Stimulated activated CD8-positive, alpha-beta memory T cell treated with anti-CD3 and anti-CD28 coated beads, Interleukin-15, amount 100 ng/mL, for 1 hour (primary cell): Measurements from ENCODE around the gene CBLN3.

Source experiments
- DNase-seq: peaks from one replicate; pipeline ENCODE4 v3.0.0-alpha.2; 2020; ENCODE audit warnings: low read depth

The CBLN3 gene

DNA sequence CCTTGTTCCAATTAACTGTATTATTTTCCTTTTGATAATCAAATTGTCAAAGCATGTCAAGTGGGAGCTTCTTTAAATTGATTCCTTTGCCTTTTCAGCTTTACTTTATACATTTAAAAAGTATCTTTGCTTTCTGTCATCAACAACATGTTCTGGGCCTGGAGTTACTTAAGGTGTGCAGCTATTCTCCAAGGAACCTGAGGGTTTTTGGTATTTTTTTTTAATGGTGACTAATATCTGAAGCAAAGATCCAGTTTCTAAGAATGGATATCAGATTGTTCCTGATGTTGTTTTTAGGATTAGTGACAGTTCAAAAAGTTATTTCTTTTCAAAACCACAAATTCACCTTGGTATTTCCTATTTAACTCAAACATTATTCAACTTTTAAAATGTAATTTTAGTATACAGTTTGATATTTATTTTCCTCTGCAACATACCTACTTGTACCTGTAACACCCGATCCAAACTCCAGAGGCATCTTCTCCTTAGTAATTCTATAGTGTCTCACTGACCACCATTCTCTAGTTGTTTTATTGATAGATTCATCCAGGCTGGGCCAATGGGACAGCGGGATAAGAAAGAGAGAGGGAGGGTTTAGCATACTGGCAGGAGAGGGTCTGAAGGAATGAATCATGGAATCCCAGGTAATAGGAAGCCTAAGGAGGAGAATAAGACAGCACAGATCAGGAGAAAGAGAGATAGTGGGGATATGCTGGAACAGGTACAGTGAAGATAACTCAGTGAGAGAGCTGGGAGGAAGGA is 3.1 kb downstream of the CBLN3 start:
- DNase-seq = no peak

DNA sequence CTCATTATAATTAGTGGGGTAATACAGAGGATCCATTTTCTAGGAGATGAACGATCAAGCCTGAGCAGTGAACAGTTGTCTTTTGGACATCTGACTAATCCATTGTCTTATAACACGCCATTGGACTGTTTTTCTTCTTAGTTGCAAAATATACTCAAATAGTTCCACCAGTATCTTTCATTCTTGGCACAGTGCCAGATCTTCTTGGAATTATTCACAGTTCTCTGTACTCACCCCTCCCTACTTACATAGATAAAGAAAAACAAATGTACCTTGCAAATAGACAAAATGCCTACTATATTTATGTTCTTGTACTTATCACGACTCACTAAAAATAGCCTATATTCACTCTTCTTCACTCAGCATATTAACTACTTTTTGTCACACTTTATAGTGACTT is 3.8 kb downstream of the CBLN3 start:
- DNase-seq = no peak

DNA sequence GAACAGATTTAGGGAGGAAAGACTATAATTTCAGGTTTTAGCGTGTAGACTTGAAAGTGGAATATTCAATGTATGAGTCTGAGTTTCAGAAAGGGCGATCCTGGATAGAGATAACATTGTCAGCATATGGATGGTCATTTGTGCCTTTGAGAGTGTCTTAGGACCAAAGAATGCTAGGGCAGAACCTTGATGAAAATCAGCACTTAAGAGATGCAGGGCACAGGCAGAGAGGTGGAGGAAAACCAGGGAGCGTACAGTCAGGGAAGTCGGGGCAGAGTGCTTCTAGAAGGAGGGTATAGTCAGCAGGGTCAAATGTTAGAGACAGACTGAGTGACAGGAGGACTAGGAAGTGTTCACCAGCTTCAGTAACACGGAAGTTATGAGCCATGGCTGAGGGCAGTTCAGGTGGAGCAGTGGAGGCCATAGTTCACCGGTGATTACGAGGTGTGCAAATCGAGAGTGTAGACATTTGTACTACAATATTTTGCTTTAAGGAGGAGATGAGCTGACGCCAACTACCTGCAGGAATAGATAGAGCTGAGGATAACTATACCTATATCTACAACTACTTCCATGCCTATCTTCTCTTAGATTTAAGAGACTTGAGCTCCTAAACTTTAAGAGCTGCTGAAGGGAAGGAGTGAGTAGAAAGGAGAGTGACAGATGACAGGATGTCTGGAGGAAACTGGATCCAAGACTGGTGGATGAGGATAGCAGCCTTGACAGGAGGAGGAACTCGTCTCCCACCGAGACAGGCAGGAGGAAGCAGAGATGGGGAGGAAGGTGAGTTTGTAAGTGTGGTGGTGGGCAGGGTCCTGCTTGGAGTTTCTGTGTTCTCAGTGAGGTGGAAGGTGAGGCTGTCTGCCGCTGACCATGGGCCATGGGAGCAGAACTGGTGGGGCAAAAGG is 6.5 kb downstream of the CBLN3 start:
- no peak for DNase-seq

DNA sequence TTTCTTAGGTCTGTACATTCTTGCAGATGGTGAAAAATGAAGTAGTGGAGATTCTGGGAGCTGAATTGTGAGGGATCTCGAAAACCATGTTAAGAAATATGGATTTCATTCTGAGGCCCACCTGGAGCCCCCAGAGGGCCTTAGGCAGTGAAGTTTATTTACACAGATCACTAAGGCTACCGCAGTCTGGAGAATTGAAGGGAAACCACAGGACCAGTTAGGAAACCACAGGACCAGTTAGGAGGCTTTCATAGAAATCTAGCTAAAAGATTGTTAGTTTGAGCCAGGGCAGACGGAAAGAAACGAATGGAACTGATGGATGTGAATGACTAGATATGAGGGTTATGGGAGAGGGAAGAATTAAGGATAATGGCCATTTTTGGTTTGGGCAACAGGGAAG is 7.2 kb downstream of the CBLN3 start:
- DNase-seq = no peak

DNA sequence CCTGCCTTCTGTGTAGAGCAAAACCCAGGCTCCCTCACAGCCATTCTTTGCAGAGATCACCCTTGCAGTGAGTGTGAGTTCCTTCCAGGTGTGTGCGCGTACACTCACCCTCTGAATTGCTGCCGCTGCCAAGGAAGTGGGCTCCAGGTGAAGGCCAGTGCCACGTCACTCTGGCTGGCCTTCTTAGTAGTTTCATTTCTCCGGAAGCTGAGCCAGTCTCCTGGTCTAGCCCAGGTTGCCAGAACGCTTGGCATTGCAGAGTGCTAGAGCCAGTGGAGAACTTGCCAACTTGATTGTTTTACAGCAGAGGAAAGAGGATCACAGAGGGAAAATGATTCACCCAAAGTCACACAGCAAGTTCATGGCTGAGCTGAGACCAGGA is 11.0 kb downstream of the CBLN3 start:
- no peak for DNase-seq

DNA sequence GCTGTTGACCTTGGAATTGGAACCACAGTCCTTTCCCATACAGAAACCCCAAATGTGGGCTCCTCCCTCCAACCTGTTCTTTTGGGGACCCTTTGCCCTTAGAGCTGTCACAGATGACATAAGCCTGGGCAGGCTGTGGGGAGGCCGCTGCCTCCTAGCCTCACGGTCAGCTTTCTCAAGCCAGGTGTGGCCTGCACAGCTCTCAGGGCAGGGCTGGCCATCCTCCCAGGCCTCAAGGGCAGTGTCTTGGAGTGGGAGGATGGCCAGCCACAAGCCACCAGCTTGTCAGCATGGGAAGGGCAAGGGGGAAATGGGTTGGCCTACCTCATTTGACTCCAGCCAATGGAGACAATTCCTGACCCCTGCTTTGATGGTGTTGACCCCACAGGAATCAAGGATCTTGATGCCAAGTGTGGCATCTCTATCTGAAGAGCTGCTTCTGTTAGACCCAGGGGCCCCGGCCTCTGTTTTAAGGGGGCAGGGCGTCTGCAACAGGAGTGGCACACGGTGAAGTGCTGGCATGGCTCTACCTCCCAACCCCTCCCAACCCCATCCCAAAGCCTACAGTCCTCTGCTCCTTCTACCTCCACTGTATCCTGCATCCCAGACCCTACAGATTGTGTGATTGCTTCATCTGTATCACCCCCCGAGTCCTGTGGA is 11.5 kb downstream of the CBLN3 start:
- DNase-seq = no peak

DNA sequence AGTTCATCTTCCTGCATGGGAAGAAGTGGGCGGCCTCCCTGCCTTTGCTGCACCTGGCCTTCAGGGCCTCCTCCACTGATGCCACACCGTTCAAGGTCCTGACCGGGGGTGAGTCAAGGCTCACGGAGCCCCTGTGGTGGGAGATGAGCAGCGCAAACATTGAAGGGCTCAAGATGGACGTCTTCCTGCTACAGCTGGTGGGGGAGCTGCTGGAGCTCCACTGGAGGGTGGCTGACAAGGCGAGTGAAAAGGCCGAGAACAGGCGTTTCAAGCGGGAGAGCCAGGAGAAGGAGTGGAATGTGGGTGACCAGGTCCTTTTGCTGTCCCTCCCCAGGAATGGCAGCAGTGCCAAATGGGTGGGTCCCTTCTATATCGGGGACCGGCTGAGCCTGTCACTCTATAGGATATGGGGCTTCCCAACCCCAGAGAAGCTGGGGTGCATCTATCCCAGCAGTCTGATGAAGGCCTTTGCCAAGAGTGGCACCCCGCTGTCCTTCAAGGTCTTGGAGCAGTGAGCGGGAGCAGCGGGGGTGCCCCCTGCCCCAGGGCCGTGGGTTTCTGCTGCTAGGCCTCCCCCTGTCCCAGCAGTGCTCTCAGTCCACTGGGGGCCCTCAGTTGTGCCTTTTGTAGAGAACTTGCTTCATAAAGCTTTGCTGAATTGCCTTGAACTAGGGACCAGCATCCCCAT is 12.4 kb downstream of the CBLN3 start:
- no peak for DNase-seq

DNA sequence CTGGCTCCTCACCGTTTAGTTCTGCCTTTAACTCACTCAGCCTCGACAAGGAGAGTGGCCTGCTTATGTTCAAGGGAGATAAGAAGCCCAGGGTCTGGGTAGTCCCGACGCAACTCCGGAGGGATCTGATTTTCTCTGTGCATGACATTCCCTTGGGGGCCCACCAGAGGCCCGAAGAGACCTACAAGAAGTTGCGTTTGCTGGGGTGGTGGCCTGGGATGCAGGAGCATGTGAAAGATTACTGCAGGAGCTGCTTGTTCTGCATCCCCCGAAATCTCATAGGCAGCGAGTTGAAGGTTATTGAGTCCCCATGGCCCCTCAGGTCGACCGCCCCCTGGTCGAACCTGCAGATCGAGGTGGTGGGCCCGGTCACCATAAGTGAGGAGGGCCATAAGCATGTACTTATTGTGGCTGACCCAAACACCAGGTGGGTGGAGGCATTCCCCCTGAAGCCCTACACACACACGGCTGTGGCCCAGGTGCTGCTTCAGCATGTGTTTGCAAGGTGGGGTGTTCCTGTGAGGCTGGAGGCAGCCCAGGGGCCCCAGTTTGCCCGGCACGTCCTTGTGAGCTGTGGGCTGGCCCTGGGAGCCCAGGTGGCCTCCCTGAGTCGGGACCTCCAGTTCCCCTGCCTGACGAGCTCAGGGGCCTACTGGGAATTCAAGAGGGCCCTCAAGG is 13.1 kb downstream of the CBLN3 start:
- DNase-seq = no peak

DNA sequence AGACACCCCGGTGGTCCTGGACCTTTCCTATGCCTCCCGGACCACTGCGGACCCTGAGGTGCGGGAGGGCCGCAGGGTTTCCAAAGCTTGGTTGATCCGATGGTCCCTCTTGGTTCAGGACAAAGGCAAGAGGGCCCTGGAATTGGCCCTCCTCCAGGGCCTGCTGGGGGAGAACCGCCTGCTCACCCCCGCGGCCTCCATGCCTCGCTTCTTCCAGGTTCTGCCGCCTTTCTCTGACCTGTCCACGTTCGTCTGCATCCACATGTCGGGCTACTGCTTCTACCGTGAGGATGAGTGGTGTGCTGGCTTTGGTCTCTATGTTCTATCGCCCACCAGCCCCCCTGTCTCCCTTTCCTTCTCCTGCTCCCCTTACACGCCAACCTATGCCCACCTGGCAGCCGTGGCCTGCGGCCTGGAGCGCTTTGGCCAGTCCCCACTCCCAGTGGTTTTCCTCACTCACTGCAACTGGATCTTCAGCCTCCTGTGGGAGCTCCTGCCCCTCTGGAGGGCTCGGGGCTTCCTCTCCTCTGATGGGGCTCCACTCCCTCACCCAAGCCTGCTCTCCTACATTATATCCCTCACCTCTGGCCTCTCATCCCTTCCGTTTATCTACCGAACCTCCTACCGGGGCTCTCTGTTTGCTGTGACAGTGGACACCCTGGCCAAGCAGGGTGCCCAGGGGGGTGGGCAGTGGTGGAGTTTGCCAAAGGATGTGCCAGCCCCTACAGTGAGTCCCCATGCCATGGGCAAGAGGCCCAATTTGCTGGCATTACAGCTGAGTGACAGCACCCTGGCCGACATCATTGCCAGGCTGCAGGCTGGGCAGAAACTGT is 13.8 kb downstream of the CBLN3 start:
- DNase-seq = no peak

DNA sequence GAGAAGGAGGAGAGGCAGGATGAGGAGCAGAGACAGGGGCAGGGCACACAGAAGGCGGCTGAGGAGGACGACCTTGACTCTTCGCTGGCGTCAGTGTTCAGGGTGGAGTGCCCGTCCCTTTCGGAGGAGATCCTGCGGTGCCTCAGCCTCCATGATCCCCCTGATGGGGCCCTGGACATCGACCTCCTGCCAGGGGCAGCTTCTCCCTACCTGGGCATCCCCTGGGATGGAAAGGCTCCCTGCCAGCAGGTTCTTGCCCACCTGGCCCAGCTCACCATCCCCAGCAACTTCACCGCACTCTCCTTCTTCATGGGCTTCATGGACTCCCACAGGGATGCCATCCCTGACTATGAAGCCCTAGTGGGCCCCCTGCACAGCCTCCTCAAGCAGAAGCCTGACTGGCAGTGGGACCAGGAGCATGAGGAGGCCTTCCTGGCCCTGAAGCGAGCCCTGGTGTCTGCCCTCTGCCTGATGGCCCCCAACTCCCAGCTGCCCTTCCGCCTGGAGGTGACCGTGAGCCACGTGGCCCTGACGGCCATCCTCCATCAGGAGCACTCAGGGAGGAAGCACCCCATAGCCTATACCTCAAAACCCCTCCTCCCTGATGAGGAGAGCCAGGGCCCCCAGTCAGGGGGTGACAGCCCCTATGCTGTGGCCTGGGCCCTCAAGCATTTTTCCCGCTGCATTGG is 14.6 kb downstream of the CBLN3 start:
- DNase-seq = no peak

DNA sequence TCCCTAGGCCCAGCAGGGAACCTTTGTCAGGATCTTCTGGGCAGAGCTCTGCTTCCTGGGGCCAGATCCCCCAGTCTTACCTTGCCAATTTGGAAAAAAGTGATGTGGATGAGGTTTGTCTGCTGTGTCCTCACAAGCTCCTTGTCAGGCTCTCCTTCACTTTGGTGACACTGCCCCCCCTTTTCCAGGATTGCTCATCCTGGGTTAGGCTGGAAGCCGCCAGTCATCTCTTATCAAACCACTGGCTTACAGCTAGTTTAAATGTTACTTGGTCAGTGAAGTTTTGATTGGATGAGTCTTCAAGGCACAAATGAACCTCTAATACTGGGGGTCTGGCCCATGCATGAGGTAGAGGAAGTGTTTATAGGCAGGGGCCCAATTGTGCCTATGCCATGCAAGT is 15.4 kb downstream of the CBLN3 start:
- no peak for DNase-seq

DNA sequence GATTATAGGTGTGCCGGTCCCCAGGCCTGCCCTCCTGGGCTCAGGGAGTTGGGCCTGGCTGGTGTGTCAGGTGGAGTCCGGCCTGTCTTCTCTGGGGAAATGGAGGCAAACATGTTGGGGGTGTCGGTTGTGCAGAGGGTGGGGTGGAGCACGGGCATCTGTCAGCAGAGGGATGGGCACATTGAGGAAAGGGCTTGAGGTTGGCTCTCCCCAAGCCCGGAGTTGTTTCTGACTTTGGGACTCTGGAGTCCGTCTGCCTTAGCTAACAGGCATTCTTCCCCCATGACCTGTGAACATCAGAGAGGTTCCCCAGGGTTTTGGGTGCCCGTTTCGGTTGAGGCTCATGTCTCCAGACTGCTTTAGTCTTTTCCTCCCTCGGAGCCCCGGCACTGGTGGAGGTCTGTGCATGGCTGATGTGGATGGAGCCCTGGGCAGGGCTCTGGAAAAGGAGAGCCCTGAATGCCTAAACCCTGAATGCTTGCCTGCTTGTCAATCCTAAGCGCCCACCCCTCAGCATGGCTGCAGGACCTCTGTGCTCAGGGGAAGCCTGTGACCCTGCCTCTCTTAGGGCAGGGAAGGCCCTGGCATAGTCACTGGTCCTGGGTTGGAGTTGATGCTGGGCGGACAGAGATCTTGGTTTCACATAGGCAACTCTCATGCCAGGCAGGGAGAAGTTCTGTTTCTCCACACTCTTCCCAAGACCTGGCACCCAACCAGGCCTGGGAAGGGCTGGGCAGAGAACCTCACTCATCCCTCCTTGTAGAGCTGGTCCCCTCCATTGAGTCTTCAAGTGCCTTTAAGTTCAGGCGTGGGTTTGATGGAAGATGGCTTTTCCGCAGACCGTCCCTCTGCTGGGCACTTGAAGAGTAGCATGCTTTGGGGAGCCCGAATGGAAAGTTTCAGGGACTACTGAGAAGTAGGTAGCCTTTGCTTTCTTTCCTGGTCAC is 17.8 kb downstream of the CBLN3 start:
- no peak for DNase-seq

DNA sequence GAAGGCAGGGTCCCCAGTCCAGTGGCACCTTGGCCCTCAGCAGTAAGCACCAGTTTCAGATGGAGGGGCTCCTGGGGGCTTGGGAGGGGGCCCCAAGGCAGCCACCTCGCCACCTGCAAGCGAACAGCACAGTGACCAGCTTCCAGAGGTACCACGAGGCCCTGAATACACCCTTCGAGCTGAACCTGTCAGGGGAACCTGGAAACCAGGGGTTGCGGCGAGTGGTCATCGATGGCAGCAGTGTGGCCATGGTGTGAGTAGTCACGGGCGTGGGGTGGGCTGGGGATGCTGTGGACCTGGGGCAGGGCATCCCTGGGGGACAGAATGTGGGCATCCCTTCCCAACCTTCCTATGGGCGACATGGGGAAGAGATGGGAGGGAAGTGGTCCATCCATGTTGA is 19.5 kb downstream of the CBLN3 start:
- no peak for DNase-seq

DNA sequence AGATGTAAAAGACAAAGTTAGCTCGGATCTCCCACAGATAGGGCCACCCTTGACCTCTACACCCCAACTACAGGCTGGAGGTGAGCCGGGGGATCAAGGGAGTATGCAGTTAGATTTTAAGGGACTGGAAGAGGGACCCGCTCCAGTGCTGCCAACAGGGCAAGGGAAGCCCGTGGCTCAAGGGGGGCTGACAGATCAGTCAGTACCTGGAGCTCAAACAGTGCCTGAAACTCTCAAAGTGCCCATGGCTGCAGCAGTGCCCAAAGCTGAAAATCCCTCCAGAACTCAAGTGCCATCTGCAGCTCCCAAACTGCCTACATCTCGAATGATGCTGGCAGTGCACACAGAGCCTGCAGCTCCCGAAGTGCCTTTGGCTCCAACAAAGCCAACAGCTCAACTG is 20.3 kb downstream of the CBLN3 start:
- DNase-seq = no peak

DNA sequence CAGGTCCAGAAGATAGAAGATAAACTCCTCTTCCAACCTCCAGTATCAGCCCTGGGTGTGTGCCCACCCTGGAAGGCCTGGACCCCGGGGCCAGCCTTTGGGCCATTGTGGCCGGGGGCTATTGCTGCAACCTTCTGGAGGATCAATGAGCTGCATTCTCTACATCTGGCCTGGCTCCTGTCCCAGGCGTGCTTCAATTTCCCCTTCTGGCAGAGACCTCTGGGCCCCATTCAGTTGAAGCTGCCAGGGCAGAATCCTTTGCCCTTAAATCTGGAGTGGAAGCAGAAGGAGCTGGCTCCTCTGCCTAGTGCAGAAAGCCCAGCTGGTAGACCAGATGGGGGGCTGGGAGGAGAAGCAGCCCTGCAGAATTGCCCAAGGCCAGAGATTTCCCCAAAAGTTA is 20.7 kb downstream of the CBLN3 start:
- no peak for DNase-seq

DNA sequence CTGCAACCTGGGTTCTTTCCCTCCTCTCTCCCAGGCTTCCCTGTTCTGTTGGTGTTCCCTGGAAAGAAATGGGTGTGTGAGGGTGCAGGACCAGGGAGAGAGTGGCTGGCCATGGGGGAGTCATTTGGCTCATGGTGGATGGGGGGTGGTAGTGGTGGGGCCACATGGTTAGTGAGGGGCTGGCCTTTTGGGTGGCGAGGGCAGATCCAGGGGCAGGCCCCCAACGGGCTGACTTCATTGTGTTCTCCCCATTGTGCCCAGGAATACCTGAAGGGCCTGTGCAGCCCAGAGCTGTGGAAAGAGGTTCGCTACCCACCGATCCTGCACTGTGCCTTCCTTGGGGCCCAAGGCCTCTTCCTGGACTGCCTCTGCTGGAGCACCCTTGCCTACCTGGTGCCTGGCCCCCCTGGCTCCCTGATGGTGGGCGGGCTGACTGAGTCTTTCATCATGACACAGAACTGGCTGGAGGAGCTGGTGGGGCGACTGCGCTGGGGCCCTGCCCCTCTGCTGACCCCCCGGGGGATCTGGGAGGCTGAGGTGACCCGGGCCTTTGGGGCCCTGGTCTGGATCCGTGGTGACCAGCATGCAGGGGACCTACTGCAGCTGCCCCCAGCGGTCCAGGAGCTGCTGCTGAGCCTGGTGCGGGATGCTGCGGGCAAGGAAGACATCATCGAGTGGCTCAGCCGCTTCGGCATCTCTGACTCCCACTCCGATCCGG is 21.7 kb downstream of the CBLN3 start:
- DNase-seq = no peak

DNA sequence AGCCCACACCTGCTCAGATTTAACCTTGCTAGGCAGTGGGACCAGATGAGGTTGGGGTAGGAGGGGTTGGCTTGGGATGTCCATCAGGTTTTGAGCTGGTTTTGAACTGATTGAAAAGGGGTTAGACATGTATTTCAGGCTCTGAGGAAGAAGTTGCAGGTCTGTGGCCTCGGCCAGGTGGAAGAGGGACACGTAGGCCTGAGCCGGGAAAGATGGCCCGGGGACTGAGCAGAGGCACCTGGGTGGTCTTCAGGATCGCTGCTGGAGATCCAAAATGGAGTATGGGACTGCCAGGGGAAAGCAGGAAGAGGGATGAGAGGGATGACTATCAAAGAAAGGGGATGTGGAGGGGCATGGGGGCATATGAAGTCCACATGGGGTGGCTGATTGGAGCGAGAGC is 23.1 kb downstream of the CBLN3 start:
- DNase-seq = no peak

DNA sequence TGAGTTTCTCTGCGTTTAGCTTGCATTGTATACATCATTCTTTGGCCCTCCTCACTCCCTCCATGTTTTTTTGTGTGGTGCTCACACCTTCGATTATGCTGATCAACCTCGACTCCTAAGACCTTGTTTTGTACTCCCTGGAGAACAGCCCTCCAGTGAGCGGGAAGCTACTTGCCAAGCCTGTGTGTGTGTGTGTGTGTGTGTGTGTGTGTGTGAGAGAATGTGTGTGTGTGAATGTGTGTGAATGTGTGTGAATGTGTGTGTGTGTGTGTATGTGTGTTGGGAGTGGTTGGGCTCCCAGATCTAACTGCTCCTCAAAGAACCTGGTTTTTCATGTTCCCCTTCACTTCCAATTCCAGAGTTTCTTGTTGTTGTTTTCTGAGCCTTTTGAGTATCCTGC is 24.7 kb downstream of the CBLN3 start:
- DNase-seq = no peak
